ENCODE data around the gene ZNF343.

The ZNF343 gene

DNA sequence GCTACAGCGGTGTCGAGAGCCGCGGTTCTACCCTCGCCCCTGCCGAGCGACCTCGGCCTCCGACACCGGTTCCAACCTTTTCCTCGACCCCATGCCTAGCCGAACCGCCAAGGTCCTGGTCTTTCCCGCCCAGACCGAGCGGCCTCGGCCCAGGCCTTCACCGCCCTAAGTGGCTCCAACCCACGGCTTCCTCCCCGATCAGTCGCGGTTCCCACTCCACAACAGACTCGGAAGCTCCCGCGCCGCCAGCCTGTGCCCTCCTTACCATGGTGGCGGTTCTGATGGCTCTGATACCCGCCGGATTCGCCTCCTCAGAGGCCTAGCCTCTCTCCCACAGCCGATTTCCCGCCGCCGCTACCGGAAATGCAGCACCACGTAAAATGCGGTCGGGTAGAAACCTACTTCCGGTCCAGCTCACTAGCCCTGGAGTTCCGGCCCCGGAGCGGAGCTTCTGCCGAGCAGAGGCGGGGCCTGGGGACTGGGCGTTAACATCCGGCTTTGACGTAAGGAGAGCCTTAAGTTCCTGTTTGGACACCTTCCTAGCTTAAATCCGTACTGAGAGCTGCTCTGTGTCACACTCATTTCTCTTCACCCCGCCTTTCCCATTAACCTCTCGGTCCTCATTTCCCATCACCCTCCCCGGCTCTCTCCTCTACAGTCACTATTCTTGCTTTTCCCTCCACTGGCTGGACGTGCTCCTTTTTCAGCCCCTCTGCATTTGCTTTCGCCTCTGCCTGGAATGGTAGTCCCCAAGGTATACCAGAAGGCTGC, 38.1 kb downstream of the ZNF343 start, which contains the start of gene SNRPB:
Gene SNRPB, minus strand, starts transcription at position 367 of the 771 bp plus-strand sequence. Its CDS starts 99 bp downstream, at position 268.
- DNase-seq, result peak; percentile 99

DNA sequence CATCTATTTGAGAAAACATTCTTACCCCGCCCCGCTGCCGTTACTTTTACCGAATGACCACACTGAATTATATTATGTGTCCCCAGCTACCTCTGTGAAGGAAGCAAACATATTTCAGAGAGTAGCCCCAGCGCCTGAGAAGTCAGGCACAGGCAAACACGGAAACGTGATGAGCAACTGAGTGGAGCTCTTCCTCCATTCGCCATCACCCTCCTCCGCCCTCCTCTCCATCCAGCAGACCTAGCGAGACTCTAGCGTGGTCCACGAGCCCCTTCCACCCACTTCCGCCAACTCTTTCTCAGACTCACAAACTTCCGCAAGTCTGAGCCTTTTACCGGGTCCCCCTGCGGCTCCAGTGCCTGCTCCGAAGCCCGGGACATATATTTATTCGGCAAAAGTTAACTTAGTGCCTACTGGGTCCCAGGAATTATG, 38.7 kb downstream of the ZNF343 start:
- peak; percentile 75 for DNase-seq

DNA sequence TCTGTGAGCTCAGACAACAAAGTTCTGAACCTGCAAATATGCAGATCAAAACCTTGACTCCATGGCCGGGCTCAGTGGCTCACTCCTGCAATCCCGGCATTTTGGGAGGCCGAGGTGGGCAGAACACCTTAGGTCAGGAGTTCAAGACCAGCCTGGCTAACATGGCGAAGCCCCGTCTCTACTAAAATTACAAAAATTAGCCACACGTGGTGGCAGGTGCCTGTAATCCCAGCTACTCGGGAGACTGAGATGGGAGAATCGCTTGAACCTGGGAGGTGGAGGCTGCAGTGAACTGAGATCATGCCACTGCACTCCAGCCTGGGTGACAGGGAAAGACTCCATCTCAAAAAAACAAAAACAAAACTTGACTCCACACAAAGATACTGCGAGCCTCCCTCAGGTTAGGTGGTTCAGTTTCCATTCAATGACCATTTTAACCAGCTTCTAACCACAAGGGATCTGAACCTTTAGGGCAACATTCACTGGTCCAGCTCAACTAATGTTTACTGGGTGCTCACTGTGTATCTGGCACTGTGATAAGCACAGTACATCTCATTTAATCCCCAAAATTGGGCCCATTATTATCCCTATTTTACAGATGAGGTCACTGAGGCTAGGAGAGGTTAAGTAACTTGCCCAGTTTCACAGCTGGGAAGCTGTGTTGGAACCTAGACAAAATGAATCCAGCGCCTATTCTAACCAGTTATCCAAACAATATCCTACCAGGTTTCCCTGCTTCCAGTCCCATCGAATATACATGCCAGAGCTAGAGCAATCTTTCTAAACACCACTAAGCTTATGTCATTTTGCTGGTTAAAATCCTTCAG, 39.9 kb downstream of the ZNF343 start:
- no peak for DNase-seq

DNA sequence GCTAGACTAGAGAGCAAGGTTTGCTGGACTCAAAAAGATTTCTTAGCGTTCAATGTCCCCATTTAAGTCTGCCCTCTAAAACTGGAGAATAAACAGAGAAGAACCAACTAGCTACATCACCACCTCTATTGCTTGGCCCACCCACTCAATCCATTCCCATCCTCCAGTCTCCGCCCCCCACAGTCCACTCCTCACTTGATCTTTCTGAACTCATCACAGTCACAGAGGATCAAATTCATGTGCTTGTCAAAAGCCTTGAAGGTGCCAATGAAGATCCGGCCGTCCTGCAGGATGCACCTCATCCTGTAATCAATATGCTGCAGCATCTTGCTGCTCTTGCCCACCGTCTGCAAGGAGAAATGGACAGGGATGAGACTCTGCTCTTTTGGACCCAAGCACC, 41.3 kb downstream of the ZNF343 start:
- DNase-seq, result no peak

DNA sequence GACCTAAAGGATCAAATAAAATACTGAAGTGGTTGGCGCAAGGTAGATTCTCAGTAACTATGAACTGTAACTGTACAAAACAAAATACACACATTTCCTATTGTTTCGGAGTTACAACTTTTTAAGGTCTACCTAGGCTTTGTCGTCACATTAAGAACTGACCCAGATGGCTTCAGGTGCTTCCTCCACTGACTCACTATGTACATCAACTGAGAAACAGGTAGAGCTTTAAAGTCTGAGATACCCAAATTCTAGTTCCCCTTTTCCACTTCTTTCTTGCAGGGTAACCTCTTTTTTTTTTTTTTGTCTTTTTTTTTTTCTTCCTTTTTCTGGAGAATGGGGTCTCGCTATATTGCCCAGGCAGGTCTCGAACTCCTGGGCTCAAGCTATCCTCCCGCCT, 43.6 kb downstream of the ZNF343 start:
- no peak for DNase-seq

DNA sequence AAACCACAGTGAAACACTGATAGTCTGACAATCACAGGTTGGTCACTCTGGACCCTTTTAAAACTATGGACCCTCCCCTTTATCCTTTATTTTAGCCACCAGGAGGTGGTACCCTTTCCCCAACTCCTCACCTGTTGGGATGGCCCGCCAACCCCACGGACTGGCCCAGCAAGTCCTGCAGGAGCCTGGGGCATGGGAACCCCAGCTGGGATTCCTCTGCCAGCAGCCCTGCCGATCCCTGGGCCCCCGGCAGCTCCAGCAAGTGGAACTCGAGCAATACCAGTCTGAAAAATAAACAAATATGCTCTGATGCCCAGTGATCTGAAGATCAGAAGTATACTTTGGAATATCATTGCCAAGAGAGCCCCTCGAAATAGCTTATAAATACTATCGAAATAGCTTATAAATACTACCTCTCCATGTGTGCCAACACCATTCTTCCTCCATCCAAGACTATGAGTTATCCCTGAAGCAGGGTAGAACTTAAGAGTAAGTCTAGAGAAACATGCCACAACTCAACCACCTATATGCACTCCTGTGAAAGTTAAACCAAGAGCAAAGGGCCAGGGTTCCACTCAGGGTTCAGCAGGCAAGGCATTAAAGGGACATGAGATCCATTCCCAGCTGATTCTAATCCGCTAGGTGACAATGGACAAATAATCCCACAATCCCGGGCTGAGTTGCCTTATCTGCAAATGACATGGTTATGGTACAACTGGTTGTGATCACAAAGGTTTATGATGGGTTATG, 44.9 kb downstream of the ZNF343 start:
- DNase-seq, result no peak

DNA sequence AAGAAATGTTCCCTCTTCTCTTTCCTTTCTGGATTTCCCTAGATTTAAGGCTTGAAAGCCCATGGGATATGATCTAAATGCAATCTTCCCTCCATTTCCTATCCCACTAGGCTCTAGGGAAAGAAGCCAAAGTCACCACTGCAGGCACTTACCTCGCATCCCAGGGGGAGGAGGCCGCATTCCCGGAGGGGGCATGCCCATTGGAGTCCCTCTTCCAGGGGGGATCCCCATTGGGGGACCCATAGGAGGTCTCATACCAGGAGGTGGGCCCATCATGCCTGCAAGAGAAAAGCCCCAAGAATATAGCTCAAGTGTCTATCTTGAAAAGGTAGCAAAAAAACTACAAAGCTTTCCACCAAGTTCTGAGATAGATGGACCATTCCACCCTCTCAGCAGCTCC, 46.2 kb downstream of the ZNF343 start:
- DNase-seq, result no peak

DNA sequence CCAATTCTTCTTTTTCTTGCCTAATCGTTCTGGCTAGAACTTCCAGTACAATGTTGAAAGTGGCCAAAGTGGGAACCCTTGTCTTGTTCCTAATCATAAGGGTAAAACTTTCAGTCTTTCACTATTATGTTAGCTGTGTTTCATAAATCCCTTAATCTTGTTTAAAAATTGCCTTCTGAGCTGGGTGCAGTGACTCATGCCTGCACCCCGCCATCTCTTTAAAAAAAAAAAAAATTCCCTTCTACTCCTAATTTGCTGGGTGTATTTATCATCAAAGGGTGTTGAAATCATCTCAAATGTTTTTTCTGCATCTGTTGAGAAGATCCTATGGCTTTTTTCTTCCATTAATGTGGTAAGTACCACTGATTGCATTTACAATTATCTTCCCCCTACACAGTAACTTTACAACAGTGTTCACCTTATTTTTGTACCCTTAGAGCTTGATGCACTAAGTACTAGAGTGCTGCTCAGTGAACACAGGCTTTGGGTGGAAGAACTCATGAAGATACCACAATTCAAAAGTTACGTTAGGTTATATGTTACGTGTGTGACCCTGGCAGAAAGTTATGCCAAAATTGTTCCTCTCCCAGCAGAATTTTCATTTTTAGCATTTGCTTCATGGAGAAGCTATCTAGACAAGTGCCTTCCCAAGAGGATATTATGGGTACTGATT, 47.8 kb downstream of the ZNF343 start:
- no peak for DNase-seq

DNA sequence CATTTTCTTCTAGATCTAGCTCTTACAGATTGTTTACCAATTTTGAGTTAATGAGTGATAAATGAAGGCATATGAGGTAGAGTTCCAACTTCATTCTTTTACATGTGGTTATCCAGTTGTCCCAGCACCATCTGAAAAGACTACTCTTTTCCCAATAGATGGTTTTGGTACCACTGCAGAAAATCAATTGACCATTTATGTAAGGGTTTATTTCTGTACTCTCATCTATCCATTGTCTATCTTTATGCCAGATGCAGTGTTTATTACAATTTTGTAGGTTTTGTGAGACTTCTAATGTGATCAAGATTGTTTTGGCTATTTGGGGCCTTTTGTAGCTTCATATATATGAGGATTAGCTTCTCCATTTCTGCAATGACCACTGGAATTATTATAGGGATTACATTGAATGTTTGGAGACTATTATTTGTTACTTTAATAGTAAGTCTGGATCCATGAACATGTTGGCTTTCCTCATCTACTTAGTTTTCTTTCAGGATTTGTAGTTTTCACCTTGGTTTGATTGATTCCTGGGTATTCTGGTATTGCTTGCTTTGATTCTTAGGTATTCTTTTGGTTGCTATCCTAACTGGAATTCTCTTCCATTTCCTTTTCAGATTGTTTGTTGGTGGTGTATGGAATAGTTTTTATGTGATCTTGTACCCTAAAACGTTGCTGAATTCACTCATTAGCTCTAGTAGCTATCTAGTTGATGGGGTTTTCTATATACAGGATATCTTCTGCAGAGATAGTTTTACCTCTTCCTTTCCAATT, 48.5 kb downstream of the ZNF343 start:
- no peak for DNase-seq

DNA sequence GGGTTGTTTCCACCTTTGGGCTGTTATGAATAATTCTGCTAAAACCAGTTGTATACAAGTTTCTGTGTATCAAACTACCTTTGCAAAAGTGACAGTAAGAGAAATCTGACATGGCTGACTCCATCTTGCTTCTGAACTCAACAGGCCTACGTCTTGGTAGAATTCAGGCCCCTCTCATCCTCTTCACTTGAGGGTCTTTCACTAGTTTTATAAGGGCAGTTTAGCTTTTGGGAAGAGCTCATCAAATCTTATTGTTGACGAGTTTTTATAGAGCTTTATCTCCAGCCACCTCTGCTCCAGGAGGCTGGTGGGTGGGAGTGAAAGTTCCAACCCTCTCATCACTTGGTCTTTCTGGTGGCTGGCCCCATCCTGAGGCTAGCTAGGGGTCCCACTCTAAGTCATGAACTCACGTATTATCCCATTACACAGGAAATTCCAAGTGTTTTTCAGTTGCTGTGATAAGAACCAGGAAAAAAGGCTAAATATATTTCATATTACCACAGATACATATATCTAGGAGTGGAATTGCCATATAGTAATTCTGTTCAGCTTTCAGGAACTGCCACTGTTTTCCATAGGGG, 49.7 kb downstream of the ZNF343 start:
- DNase-seq, result no peak

DNA sequence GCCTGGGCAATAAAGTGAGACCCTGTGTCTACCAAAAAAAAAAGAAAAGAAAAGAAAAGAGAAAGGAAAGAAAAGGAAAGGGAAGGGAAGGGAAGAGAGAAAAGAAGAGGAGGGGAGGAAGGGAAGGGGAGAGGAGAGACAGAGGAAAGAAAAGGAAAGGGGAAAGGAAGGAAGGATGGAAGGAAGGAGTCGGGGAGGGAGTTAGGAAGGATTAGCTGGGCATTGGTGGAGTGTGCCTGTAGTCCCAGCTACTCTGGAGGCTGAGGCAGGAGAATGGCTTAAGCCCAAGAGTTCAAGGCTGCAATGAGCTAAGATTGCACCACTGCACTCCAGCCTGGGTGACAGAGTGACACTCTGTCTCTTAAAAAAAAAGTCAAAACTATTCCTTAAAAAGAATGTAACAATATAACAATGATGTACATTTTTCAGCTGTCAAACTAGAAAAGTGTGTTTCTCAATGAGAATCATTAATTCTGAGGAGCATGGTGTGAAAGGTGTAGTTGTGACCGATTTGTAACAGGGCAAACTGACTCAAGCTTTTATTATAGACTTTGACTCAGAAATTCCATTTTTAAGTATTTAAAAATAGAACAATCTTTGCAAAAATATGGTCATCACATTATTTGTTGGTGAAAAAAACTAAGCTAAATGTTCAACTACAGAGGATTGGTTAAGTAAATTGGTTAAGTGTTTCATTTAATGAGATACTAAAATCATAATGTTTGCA, 52.8 kb downstream of the ZNF343 start:
- DNase-seq, result no peak

DNA sequence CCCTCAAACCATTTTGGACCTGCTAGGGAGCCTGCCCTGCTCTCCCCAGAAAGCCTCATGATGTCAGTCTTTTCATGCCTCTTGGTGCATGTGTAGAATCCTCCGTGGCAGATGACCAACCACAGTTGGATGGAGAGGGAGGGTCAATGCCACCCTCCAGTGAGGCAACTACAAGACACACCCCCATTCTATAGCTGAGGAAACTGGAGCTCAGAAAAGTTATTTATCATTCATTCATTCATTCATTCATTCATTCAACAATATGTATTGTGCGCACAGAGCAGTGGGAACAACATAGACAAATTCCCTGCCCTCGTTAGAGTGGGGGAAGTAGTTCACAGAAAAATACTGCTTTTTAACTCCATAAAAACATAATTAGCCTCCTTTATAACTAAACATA, 54.9 kb downstream of the ZNF343 start:
- no peak for DNase-seq

DNA sequence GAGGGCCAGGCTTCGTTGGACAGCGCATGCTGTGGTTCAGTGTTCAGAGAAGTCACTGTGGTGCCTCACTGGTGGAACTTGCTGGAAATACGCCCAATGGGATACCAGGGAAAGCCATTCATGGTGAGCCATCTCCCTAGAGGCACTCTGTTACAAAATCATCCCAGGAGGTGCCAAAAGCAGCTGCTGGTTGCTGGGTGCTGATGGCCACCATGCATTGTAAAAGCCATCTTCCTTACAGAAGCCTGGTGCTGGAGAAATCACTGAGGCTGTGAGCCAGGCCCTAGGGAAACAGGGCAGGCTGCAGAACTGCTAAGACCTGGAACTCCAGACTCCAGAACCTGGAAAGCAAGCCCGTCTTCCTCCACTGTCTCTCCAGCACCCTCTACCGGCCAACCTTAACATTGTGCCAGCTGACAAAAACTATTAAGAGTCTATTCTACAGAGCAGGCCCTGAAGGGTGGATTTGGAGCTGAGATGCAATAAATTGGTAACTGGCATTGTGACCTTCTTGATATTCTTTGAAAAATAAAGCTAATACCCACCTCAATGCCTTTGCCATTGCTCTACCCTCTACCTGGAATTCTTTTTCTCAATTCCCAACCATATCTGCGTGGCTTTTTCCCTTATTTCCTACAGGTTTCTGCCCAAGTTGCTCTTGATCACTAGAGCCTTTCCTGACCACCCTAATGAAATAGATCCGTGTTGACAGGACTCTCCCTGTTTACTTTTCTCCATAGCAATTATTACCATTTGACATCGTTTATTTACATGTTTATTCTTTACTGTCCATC, 56.6 kb downstream of the ZNF343 start:
- peak; percentile 82 for DNase-seq

DNA sequence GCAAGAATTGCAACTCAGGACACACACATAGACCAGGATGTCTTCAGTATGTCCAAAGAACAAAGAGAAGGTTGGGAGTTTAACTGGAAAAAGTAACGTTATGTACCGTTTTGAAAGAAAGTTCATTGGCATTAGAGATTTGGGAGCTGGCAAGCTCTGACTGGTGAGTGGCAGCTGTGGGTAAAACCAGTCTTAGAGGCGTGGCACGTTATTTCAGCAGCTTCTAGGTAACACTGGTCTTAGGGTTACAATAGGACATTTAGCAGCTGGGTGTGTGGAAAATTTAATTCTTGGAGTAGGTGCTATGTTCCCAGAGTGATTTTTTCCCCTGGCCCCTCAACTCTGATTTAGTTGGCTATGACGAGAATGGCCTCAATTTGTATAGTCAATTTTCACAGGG, 57.3 kb downstream of the ZNF343 start:
- no peak for DNase-seq

DNA sequence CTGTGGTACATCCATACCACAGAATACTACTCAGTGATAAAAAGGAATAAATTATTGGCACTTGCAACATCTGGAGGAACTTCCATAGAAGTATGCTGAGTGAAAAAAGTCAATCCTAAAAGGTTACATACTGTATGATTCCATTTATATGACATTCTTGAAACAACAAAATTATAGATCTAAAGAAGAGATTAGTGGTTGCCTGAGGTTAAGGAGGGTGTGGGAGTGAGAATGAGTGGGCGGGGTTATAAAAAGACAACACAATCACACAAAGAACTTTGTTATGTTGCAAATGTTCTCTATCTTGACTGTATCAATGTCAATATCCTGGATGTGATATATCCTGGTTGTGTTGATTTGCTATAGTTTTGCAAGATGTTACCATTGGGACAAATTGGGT, 59.3 kb downstream of the ZNF343 start:
- DNase-seq, result no peak

DNA sequence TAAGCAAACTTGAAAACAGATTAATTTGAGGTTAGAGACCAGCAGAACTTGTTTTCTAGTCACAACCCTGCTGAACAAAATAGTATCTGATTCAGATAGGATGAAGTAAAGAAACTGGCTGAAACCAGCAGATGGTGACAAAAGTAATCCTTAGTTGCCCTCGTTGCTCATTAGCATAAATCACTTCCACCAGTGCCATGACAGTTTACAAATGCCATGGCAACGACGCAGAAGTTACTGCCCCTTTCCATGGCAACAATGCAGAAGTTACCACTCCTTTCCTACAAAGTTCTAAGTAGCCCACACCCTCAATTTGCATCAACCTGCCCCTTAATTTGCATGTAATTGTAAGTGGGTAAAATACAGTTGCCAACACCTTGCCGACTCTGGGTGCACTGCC, 61.9 kb downstream of the ZNF343 start:
- DNase-seq, result peak; percentile 65

Measured in NCI-H69 (cell line).